SK-N-SH (cell line): ENCODE data around the gene LMF1. TPM values are rescaled to one million over a fixed set of nuclear protein-coding genes. Genes with fewer than 3 reads are reported as not detected.

Experiments
- CTCF ChIA-PET: fragments of 300-600, 350-600 bp; formaldehyde crosslinking; extraction: SDS; loops from one replicate; lab custom pipeline; 2021; lab: Yijun Ruan, JAX
- POLR2A ChIA-PET: fragments of 350-600 bp; sonication (Branson Sonifier 250); formaldehyde crosslinking; extraction: SDS; loops from one replicate; lab custom pipeline; 2020; ENCODE audit warnings: antibody characterized with exemption, inconsistent platforms; lab: Yijun Ruan, JAX
- DNase-seq: peaks from one replicate; pipeline ENCODE4 v3.0.0; 2012
- H2AFZ ChIP-seq: fragments of 200-600 bp; sonication (generic); 2 replicates; pipeline ENCODE4 v1.8.1; 2016; ENCODE audit warnings: antibody characterized with exemption, mild to moderate bottlenecking, low read depth
- H3F3A ChIP-seq: fragments of 200-600 bp; sonication (generic); replicated peaks from 2 replicates; pipeline ENCODE3; 2016; ENCODE audit warnings: antibody characterized with exemption, mild to moderate bottlenecking; ENCODE audit not compliant: insufficient read depth
- H3K27ac ChIP-seq, 2 experiments: fragments of 200-500 bp in 1 of 2; fragments of 200-600 bp in 1 of 2; sonication (Bioruptor generic) in 1 of 2; sonication (generic), shearing (Covaris generic) in 1 of 2; 2 replicates each; pipeline versions ENCODE4 v1.5.1 to v1.6.1; 2014 to 2016; ENCODE audit warnings: low read depth in 2 of 2, inconsistent platforms in 1 of 2, low read length in 1 of 2, mild to moderate bottlenecking in 1 of 2, mixed read lengths in 1 of 2
- H3K27me3 ChIP-seq: fragments of 200-600 bp; sonication (generic), shearing (Covaris generic); 2 replicates; pipeline ENCODE4 v1.6.1; 2016; ENCODE audit warnings: mixed run types; ENCODE audit not compliant: insufficient read depth
- H3K36me3 ChIP-seq, 2 experiments: fragments of 200-500 bp in 1 of 2; fragments of 200-600 bp in 1 of 2; sonication (Bioruptor generic) in 1 of 2; sonication (generic) in 1 of 2; replicated peaks in 1 of 2; 2 replicates each; pipeline versions ENCODE3 to v1.5.1; 2014 to 2016; ENCODE audit warnings: low read length in 1 of 2, mild to moderate bottlenecking in 1 of 2; ENCODE audit not compliant: insufficient read depth in 2 of 2, control insufficient read depth in 1 of 2
- H3K4me1 ChIP-seq, 2 experiments: fragments of 200-500 bp in 1 of 2; fragments of 200-600 bp in 1 of 2; sonication (Bioruptor generic) in 1 of 2; sonication (generic), shearing (Covaris generic) in 1 of 2; 2 replicates each; pipeline versions ENCODE4 v1.5.1 to v1.6.1; 2014 to 2016; ENCODE audit warnings: low read depth in 1 of 2, low read length in 1 of 2, mixed run types in 1 of 2; ENCODE audit not compliant: insufficient read depth in 2 of 2, control insufficient read depth in 1 of 2
- H3K4me2 ChIP-seq: fragments of 200-600 bp; sonication (generic), shearing (Covaris generic); 2 replicates; pipeline ENCODE4 v1.6.1; 2017; ENCODE audit warnings: mixed run types
- H3K4me3 ChIP-seq, 2 experiments: fragments of 200-500 bp in 1 of 2; fragments of 200-600 bp in 1 of 2; sonication (Bioruptor generic) in 1 of 2; sonication (generic), shearing (Covaris generic) in 1 of 2; 2 replicates each; pipeline versions ENCODE4 v1.5.1 to v1.8.1; 2014 to 2016; ENCODE audit warnings: low read depth in 2 of 2, inconsistent platforms in 1 of 2, low read length in 1 of 2, mild to moderate bottlenecking in 1 of 2, mixed read lengths in 1 of 2, moderate library complexity in 1 of 2
- H3K79me2 ChIP-seq: fragments of 200-600 bp; sonication (generic); 2 replicates; pipeline ENCODE4 v1.8.1; 2017; ENCODE audit warnings: mild to moderate bottlenecking; ENCODE audit not compliant: insufficient read depth
- H3K9ac ChIP-seq: fragments of 200-600 bp; sonication (generic); 2 replicates; pipeline ENCODE4 v1.6.1; 2017; ENCODE audit warnings: mixed run types
- H3K9me2 ChIP-seq: fragments of 200-600 bp; sonication (generic); 2 replicates; pipeline ENCODE4 v1.6.1; 2017; ENCODE audit warnings: mixed run types
- H3K9me3 ChIP-seq: fragments of 200-600 bp; sonication (generic); 2 replicates; pipeline ENCODE4 v1.6.1; 2017; ENCODE audit warnings: mixed run types, mild to moderate bottlenecking, moderate library complexity
- H4K20me1 ChIP-seq: fragments of 200-600 bp; sonication (generic); 2 replicates; pipeline ENCODE4 v1.6.1; 2017; ENCODE audit warnings: mild to moderate bottlenecking, mixed run types; ENCODE audit not compliant: insufficient read depth
- CTCF ChIP-seq: fragments of 200-600 bp; sonication (generic); IDR thresholded peaks from 2 replicates; pipeline ENCODE4 v1.6.1; 2017; ENCODE audit warnings: antibody characterized with exemption, mild to moderate bottlenecking, moderate library complexity
- ELF1 ChIP-seq: IDR thresholded peaks from 2 replicates; pipeline ENCODE4 v1.4.0; 2012
- FOSL2 ChIP-seq: IDR thresholded peaks from 2 replicates; pipeline ENCODE4 v1.4.0; 2012; ENCODE audit warnings: low read depth, mild to moderate bottlenecking, moderate library complexity, borderline replicate concordance
- FOXJ3 ChIP-seq: sonication (generic); formaldehyde crosslinking; IDR thresholded peaks from 2 replicates; pipeline ENCODE4 v1.5.1; 2020; ENCODE audit warnings: mild to moderate bottlenecking, missing genetic modification reagents
- FOXM1 ChIP-seq: IDR thresholded peaks from 2 replicates; pipeline ENCODE4 v1.4.0; 2012; ENCODE audit warnings: low read depth, mild to moderate bottlenecking
- JUND ChIP-seq: IDR thresholded peaks from 2 replicates; pipeline ENCODE4 v1.4.0; 2012
- MAX ChIP-seq: IDR thresholded peaks from 2 replicates; pipeline ENCODE4 v1.4.0; 2012; ENCODE audit warnings: low read depth
- MXI1 ChIP-seq: IDR thresholded peaks from 2 replicates; pipeline ENCODE4 v1.6.1; 2012; ENCODE audit warnings: mild to moderate bottlenecking, low read depth, low read length, improper control_type of control experiment
- NFIC ChIP-seq: IDR thresholded peaks from 2 replicates; pipeline ENCODE4 v1.4.0; 2012; ENCODE audit warnings: borderline replicate concordance
- NRF1 ChIP-seq: IDR thresholded peaks from 2 replicates; pipeline ENCODE4 v1.6.1; 2012; ENCODE audit warnings: low read depth, mild to moderate bottlenecking, low read length
- SMC3 ChIP-seq: IDR thresholded peaks from 2 replicates; pipeline ENCODE4 v1.6.1; 2012; ENCODE audit warnings: low read depth, low read length, improper control_type of control experiment
- TAF1 ChIP-seq: IDR thresholded peaks from 2 replicates; pipeline ENCODE4 v1.6.1; 2012; ENCODE audit warnings: low read depth, mild to moderate bottlenecking, low read length, moderate library complexity, borderline replicate concordance
- USF1 ChIP-seq: IDR thresholded peaks from 2 replicates; pipeline ENCODE4 v1.4.0; 2012; ENCODE audit warnings: low read depth, borderline replicate concordance
- USF2 ChIP-seq: fragments of 150-350 bp; IDR thresholded peaks from 2 replicates; pipeline ENCODE4 v1.6.1; 2017; ENCODE audit warnings: antibody characterized with exemption, low read length, low read depth, borderline replicate concordance
- WGBS: methylation state at CpG from one replicate; pipeline ENCODE4 v1.1.6; 2017; ENCODE audit warnings: low lambda C conversion rate; 5-methylcytosine and 5-hydroxymethylcytosine counted together
- polyA plus RNA-seq, 3 experiments: library from polyadenylated mRNA; depleted of rRNA; stranded (reverse); fragments of >200 nt; gene quantifications; 2 replicates each; pipeline ENCODE4 v1.2.3, GENCODE V29; 2012

Gene LMF1
- polyA plus RNA-seq, 1 of the 3 experiments (the other 2 are of a cell fraction), result 5.7 TPM

- ChIA-PET POLR2A (no interaction called here), CTCF (interaction anchor here (0.8 to 10.1 kb wide), 6 partner anchors 14 to 292 kb away, joined by 3 to 61 read pairs (median 5); no protein-coding TSS in a partner anchor)
- TF ChIP-seq USF2 (no peak), CTCF (no peak), TAF1 (no peak), NRF1 (no peak), ELF1 (no peak), JUND (no peak), FOXJ3 (CRISPR knock-in tag) (no peak), FOXM1 (no peak), SMC3 (no peak), MAX (no peak), USF1 (no peak), NFIC (no peak), FOSL2 (no peak), MXI1 (no peak)
- 59% methylated on average over 16 of the region's 22 CpGs for WGBS
- peaks cover 15% of the 10 kb centered on the region; the same call in 1 of the 2 replicates for H3K27me3 ChIP-seq
- no peaks in the 10 kb centered on the region for H3F3A ChIP-seq
- no peaks in the 10 kb centered on the region for H3K9me2 ChIP-seq
- H3K4me3 ChIP-seq, result peak overlapping the region in 1 of 2 experiments; percentile 53; a peak in 2 of 4 replicates
- H3K27ac ChIP-seq, result no peak overlapping the region
- H4K20me1 ChIP-seq, result no peaks in the 10 kb centered on the region
- peak overlapping the region; percentile 62; the same call in 1 of the 2 replicates for H3K4me2 ChIP-seq
- H3K79me2 ChIP-seq, result no peaks in the 10 kb centered on the region
- H3K9ac ChIP-seq, result no peak overlapping the region
- peaks cover 0 to 3% of the 10 kb centered on the region in 2 experiments; a peak in 1 of 4 replicates for H3K4me1 ChIP-seq
- H3K9me3 ChIP-seq, result no peaks in the 10 kb centered on the region
- no peak for DNase-seq
- H3K36me3 ChIP-seq, result no peaks in the 10 kb centered on the region
- no peak overlapping the region for H2AFZ ChIP-seq
These were observed 156.8 kb downstream of the LMF1 start for GRCh38 chr16:813916-814412.
